Vagina (tissue), 2 donors: ENCODE results near the gene WNT9B.

Experiments
- CTCF ChIP-seq, 3 experiments: fragments of 450-650 bp in 2 of 3; fragments of 200-600 bp in 1 of 3; sonication (generic) in 1 of 3; IDR thresholded peaks; one replicate each; pipeline ENCODE4 v1.5.1; 2017 to 2019; ENCODE audit warnings: antibody characterized with exemption in 3 of 3, mild to moderate bottlenecking in 2 of 3, moderate library complexity in 2 of 3
- POLR2A ChIP-seq, 2 donors: fragments of 450-650 bp; IDR thresholded peaks; one replicate each; pipeline ENCODE4 v1.6.1; 2017; ENCODE audit warnings: antibody characterized with exemption in 2 of 2, mild to moderate bottlenecking in 2 of 2, moderate library complexity in 2 of 2

- TF ChIP-seq POLR2A (IDR thresholded peaks at IDR 0.05) (no peak), CTCF (IDR thresholded peaks at IDR 0.05) (no peak)
Observed at GRCh38 chr17:46894024-46894423, 42.6 kb downstream of the WNT9B start.
